GM12864 (cell line): ENCODE measurements around the gene QSOX1.

Experiments used
- DNase-seq: peaks from one replicate; pipeline ENCODE4 v3.0.0-alpha.2; 2011; ENCODE audit warnings: low read depth
- H3K4me3 ChIP-seq: 2 replicates; pipeline ENCODE4 v1.5.1; 2011; ENCODE audit warnings: mild to moderate bottlenecking, low read depth, low read length, control low read depth
- TF ChIP-seq, protein P1 (sequence below): IDR thresholded peaks from 2 replicates; pipeline ENCODE4 v1.5.1; 2011; ENCODE audit warnings: low read depth, mild to moderate bottlenecking, moderate library complexity, low read length, control low read depth, inconsistent platforms; ENCODE audit errors: missing control alignments

Gene QSOX1

DNA sequence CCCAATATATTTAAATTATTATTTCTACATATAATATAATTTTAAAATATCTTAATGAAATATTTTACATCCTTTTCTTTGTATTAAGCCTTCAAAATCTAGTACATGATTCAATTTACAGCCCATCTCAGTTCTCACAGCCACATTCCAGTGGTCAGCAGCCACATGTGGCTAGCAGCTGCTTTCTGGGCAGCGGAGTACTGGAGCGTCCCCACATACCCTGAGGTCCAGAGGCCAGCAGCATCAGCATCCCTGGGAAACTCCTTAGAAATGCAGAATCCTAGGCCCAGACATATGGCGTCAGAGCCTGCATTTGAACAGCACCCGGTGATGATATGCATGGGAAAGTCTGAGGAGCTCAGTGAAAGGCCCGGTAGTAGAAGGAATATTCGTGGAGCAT lies 66.8 kb downstream of the QSOX1 start:
- DNase-seq = no peak

DNA sequence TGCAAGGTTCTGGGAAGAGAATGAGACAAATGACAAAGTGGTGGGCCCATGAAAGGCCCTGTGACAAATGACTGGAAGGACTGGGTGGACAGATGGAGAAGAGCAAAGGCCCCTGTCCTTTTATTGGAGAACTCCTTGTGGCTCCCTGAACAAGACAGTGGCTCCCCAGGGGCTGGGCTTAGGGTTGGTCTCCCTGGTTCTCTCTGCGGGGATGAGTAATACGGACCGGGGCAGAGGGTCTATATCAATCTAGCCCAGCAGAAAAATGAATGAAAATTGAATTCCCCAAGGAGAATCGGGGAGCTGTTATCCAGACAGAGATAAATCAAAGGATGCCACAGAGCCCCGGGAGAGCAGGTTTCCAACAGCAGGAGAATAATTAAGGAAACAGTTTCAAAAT lies 70.2 kb downstream of the QSOX1 start:
- DNase-seq = no peak
- TF ChIP-seq, protein P1, sequence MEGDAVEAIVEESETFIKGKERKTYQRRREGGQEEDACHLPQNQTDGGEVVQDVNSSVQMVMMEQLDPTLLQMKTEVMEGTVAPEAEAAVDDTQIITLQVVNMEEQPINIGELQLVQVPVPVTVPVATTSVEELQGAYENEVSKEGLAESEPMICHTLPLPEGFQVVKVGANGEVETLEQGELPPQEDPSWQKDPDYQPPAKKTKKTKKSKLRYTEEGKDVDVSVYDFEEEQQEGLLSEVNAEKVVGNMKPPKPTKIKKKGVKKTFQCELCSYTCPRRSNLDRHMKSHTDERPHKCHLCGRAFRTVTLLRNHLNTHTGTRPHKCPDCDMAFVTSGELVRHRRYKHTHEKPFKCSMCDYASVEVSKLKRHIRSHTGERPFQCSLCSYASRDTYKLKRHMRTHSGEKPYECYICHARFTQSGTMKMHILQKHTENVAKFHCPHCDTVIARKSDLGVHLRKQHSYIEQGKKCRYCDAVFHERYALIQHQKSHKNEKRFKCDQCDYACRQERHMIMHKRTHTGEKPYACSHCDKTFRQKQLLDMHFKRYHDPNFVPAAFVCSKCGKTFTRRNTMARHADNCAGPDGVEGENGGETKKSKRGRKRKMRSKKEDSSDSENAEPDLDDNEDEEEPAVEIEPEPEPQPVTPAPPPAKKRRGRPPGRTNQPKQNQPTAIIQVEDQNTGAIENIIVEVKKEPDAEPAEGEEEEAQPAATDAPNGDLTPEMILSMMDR = no peak

More for the DNA sequence above, 66.8 kb downstream of the QSOX1 start:
- TF ChIP-seq, protein P1 = no peak
- H3K4me3 ChIP-seq = no peak overlapping the region

DNA sequence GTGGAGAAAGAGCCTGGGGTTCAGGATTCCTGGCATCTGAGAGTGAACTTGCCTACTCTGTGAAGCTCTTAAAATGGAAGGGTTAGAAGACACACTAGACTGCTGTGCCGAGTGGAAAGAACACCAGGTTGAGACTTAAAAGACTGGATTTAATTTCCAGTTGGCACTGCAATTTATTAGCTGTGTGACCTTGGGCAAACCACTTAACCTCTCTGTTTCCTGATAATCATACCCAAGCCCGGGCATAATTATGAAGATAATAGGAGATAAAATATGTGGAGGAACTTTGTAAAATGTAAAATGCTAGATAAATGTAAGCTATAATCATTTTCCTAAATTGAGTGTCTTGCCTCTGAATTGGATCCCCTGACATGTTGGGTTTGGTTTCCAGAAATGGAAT lies 70.7 kb downstream of the QSOX1 start:
- no peak for DNase-seq
- TF ChIP-seq, protein P1 = no peak
- no peak overlapping the region for H3K4me3 ChIP-seq

More for the DNA sequence above, 70.2 kb downstream of the QSOX1 start:
- no peak overlapping the region for H3K4me3 ChIP-seq

DNA sequence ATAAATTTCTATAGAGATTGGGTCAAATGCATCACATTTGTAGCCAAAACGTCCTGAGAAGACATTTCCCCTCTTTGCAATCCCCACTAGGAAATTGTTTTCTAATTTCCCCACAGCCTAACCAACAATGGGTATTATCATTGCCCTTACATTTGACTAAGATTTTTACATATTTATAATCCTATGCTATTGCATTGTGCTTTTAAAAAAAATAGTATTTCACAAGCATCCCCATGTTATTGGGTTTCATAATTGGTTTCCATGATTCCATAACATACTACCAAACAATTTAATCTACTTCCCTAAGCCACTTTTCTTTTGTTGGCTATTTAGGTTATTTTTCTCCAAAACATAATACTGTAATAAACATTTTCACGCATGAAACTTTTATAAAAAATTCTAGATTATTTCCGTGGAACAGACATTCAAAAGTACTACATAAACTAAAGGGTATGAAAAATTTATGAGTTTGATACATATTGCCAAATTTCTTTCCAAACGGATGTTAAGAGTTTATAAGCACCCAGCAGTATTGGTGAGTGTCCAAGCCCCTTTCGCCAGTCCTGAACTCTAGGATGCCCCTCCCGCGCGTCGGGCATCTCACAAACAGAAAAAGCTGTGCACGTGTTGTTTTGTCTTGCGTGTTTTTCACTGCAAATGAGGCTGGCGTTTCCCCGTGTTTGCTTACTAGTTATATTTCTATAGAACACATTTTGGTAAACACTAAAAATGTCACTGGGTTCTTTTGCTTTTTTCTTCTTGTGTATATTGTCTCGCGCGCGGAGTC lies 73.4 kb downstream of the QSOX1 start:
- H3K4me3 ChIP-seq = no peak overlapping the region
- no peak for DNase-seq
- TF ChIP-seq, protein P1 = no peak

DNA sequence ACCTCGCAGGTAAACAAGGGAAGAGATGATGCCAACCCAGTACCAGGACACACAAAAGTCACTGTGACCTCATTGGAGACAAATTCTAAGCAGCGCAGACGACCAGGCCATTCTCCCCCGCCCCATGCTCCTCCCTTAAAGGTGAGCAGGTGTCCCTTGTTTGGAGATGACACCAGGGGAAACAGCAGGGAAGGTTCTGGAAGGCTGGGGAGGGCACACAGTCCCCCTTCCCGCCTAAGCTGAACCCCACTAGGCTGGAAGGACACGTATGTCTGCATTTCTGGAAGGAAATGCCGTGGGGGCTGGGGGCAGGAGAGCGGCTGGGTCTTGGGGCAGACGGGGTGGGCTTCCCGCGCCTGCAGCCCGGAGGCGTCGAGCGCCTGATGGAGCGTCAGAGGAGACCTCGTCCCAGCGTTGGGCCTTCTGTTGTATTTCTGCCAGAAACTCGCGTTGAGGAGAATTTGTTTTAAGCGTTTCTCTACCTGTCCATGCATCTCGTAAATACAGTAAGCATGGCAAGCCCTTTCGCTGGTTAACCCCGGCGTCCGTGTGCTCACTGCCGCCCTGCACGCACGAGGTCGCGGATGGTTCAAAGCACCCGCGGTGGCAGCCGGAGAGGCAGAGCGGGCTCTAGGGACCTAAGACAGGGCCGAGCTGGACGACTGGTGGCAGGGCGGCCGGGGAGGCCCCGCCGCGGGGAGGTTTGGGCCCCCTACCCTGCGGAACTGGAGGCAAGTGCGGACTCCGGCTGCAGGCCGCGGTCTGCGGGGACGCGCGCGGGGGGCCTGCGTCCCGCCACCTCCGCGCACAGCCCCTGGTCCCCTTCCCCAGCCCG lies 74.2 kb downstream of the QSOX1 start:
- peak overlapping the region; percentile 67 for H3K4me3 ChIP-seq
- DNase-seq = no peak
- TF ChIP-seq, protein P1 = no peak

DNA sequence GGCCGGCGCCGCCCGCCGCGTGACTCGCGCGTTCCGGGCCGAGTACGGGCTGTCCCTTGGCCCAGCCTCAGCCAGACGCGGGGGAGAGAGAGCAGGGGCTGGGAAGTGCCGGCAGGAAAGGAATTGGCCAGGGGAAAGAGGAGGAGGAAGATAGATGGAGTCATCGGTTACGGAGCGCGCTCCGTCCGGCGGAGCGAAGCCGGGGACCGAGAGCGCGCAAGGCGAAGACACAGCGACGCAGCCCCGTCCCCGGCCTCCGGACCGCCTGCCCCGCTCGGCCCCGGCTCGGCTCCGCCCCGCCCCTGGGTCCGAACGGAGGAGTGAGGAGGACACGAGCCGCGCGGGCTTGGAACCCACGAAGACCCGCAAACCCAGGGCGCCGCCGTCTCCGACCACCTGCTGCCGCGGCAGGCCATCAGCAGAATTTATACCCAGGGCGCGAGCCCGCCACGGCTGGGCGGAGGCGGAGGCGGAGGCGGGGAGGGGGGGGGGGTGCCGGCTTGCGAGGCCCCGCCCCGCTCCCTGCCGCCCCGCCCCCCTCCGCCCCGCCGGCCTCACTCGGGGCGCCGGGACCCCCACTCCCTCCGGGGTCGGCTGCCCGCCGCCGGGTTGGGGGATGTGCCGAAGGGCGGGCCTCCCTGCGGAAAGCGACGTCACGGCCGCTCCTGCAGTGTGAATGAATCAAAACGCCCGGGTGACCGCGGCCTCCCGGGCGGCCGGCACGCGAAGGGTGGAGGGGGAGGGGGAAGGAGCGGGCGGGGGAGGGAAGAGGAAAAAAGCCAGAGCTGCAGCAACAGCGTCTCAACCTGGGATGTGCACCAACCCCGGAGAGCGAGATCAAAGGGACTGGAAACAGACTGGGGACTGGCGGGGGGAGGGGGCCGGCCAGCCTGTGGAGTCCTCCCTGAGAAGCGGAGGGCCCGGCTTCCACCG lies 75.1 kb downstream of the QSOX1 start, which contains the start of gene LHX4:
LHX4 (plus strand) TSS at position 782 of the 933 bp plus-strand sequence. CDS start 266 bp downstream, outside the sequence.
- TF ChIP-seq, protein P1 = no peak
- no peak for DNase-seq
- H3K4me3 ChIP-seq = peak within 1 kb of the TSS; percentile 67
